OCI-LY1 (cell line): Measurements from ENCODE around the gene SGMS2.

Source experiments
- H2AFZ ChIP-seq: fragments of 200-600 bp; sonication (generic), shearing (Covaris generic); 2 replicates; pipeline ENCODE4 v1.6.0; 2014; ENCODE audit warnings: antibody characterized with exemption, mild to moderate bottlenecking, low read length
- H3F3A ChIP-seq: fragments of 200-600 bp; sonication (generic), shearing (Covaris generic); 2 replicates; pipeline ENCODE4 v1.6.0; 2014; ENCODE audit warnings: mild to moderate bottlenecking, antibody characterized with exemption, low read length, moderate library complexity; ENCODE audit not compliant: insufficient read depth
- H3K27ac ChIP-seq: fragments of 200-600 bp; sonication (generic); 2 replicates; pipeline ENCODE4 v1.5.1; 2014; ENCODE audit warnings: low read length, mixed run types, mild to moderate bottlenecking, low read depth; ENCODE audit not compliant: poor library complexity, severe bottlenecking
- H3K27me3 ChIP-seq: fragments of 200-600 bp; sonication (generic); 2 replicates; pipeline ENCODE4 v1.6.0; 2014; ENCODE audit warnings: antibody characterized with exemption, mild to moderate bottlenecking, low read length, moderate library complexity; ENCODE audit not compliant: insufficient read depth
- H3K36me3 ChIP-seq: fragments of 200-600 bp; sonication (generic); 2 replicates; pipeline ENCODE4 v1.6.1; 2014; ENCODE audit warnings: mild to moderate bottlenecking, antibody characterized with exemption, low read length, moderate library complexity, mixed read lengths; ENCODE audit not compliant: insufficient read depth
- H3K4me1 ChIP-seq: fragments of 200-600 bp; sonication (generic); 2 replicates; pipeline ENCODE4 v1.5.1; 2014; ENCODE audit warnings: mild to moderate bottlenecking, low read length, moderate library complexity; ENCODE audit not compliant: insufficient read depth, severe bottlenecking
- H3K4me2 ChIP-seq: fragments of 200-600 bp; sonication (generic), shearing (Covaris generic); 2 replicates; pipeline ENCODE4 v1.6.1; 2014; ENCODE audit warnings: low read length
- H3K4me3 ChIP-seq: fragments of 200-600 bp; sonication (generic); 2 replicates; pipeline ENCODE4 v1.5.1; 2014; ENCODE audit warnings: low read length, low read depth, mild to moderate bottlenecking, mixed read lengths; ENCODE audit not compliant: poor library complexity, severe bottlenecking
- H3K79me2 ChIP-seq: fragments of 200-600 bp; shearing (Covaris generic); 2 replicates; pipeline ENCODE4 v1.6.1; 2016; ENCODE audit warnings: mixed run types, low read length, mixed read lengths; ENCODE audit not compliant: insufficient read depth
- H3K9ac ChIP-seq: fragments of 200-600 bp; sonication (generic), shearing (Covaris generic); 2 replicates; pipeline ENCODE4 v1.6.1; 2014; ENCODE audit warnings: mild to moderate bottlenecking, low read length, mixed read lengths
- H3K9me2 ChIP-seq: fragments of 200-600 bp; sonication (generic), shearing (Covaris generic); 2 replicates; pipeline ENCODE4 v1.6.1; 2014; ENCODE audit warnings: low read depth, mild to moderate bottlenecking, low read length, mixed read lengths
- H3K9me3 ChIP-seq: fragments of 200-600 bp; shearing (Covaris generic); 2 replicates; pipeline ENCODE4 v1.6.1; 2014; ENCODE audit warnings: low read length, mixed read lengths
- H4K20me1 ChIP-seq: fragments of 200-600 bp; sonication (generic), shearing (Covaris generic); 2 replicates; pipeline ENCODE4 v1.6.0; 2016; ENCODE audit warnings: mild to moderate bottlenecking, low read length; ENCODE audit not compliant: insufficient read depth
- EZH2 ChIP-seq: fragments of 200-600 bp; sonication (generic), shearing (Covaris generic); IDR thresholded peaks from 2 replicates; pipeline ENCODE4 v1.8.0; 2017; ENCODE audit warnings: borderline replicate concordance, mixed run types, mild to moderate bottlenecking, antibody characterized with exemption, low read length, moderate library complexity, mixed read lengths
- TF ChIP-seq, protein P1 (sequence below): fragments of 200-600 bp; sonication (generic), shearing (Covaris generic); IDR thresholded peaks from 2 replicates; pipeline ENCODE4 v1.5.1; 2017; ENCODE audit warnings: mild to moderate bottlenecking, antibody characterized with exemption, low read length, moderate library complexity, mixed read lengths

SGMS2 gene

DNA sequence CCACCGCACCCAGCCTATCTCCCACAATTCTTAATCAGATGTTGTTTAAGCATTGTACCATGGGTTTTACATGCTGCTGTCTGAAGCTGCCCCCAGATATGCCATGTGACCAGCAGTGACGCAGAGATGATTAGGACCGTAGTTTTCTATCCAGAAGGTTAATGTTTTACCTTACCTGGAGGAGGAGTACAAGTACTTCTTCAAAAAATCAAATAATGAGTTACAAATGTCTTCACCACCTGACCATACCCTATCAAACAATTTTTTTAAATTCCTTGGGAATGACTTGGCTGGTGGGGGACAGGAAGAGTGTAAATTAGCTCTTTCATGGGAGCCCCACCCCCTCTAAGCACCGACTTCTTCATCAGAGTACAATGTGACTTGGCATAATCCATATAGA lies 16.2 kb upstream of the SGMS2 start:
- Histone ChIP-seq H3F3A (no peaks in the 10 kb centered on the region), H3K9me3 (no peaks in the 10 kb centered on the region), H2AFZ (no peak overlapping the region), H3K27me3 (no peaks in the 10 kb centered on the region), H3K9me2 (no peaks in the 10 kb centered on the region), H3K27ac (no peak overlapping the region), H3K4me2 (no peak overlapping the region), H3K4me3 (no peak overlapping the region), H3K36me3 (no peaks in the 10 kb centered on the region), H3K9ac (no peak overlapping the region), H3K4me1 (no peaks in the 10 kb centered on the region), H4K20me1 (no peaks in the 10 kb centered on the region), H3K79me2 (no peaks in the 10 kb centered on the region)
- TF ChIP-seq, protein P1, sequence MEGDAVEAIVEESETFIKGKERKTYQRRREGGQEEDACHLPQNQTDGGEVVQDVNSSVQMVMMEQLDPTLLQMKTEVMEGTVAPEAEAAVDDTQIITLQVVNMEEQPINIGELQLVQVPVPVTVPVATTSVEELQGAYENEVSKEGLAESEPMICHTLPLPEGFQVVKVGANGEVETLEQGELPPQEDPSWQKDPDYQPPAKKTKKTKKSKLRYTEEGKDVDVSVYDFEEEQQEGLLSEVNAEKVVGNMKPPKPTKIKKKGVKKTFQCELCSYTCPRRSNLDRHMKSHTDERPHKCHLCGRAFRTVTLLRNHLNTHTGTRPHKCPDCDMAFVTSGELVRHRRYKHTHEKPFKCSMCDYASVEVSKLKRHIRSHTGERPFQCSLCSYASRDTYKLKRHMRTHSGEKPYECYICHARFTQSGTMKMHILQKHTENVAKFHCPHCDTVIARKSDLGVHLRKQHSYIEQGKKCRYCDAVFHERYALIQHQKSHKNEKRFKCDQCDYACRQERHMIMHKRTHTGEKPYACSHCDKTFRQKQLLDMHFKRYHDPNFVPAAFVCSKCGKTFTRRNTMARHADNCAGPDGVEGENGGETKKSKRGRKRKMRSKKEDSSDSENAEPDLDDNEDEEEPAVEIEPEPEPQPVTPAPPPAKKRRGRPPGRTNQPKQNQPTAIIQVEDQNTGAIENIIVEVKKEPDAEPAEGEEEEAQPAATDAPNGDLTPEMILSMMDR: no peak
- no peak for TF ChIP-seq EZH2

DNA sequence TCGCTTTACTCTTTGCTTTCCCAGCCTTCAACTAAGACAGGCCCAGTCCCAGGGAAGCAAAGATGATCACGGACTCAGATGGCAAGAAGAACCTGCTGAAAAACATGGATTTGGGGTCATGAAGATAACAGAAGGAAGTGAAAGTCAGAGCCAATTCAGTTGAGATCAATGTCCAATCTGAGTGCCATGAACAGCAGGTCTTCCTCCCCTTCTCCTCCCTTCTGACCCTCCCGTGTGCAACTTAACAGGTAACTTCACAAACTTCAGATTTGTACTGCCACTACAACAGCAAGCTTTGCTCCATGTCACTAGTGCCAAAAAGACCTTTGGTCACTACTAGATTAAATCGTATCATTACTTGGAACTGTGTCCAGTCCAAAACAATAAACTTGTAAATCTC lies 15.5 kb upstream of the SGMS2 start:
- Histone ChIP-seq H3K4me3 (no peak overlapping the region), H3K9me3 (no peaks in the 10 kb centered on the region), H3K4me2 (no peak overlapping the region), H4K20me1 (no peaks in the 10 kb centered on the region), H2AFZ (no peak overlapping the region), H3F3A (no peaks in the 10 kb centered on the region), H3K36me3 (no peaks in the 10 kb centered on the region), H3K9me2 (no peaks in the 10 kb centered on the region), H3K79me2 (no peaks in the 10 kb centered on the region), H3K27me3 (no peaks in the 10 kb centered on the region), H3K27ac (no peak overlapping the region), H3K4me1 (no peaks in the 10 kb centered on the region), H3K9ac (no peak overlapping the region)
- TF ChIP-seq EZH2: no peak
- TF ChIP-seq, protein P1: no peak

DNA sequence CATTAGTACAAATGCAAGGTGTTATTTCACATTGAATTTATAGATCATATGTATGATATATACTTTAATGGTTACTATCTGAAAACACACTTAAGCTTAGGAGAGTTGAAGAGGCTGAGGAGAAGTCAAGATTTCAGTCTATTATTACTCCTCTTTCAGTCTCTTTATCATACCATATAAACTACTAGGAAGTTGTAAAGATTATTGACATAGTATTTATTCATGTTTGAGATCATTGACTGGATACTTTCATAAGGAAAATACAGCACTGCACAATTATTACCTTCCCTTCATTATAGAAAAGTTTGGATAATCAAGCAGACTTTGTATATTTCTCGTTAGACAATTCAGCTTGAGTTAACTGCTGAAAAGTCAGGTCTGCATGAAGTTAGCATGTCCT lies 10.0 kb upstream of the SGMS2 start:
- TF ChIP-seq EZH2: no peak
- TF ChIP-seq, protein P1: no peak
- Histone ChIP-seq H3K4me1 (no peaks in the 10 kb centered on the region), H3K9me3 (no peaks in the 10 kb centered on the region), H3K27ac (no peak overlapping the region), H3K79me2 (no peaks in the 10 kb centered on the region), H2AFZ (no peak overlapping the region), H3K9ac (no peak overlapping the region), H3K27me3 (no peaks in the 10 kb centered on the region), H3K9me2 (no peaks in the 10 kb centered on the region), H3F3A (no peaks in the 10 kb centered on the region), H3K36me3 (no peaks in the 10 kb centered on the region), H3K4me3 (no peak overlapping the region), H3K4me2 (no peak overlapping the region), H4K20me1 (no peaks in the 10 kb centered on the region)
